ENCODE measurements around the gene GSTA1. TPM values are rescaled to one million over a fixed set of nuclear protein-coding genes. Genes with fewer than 3 reads are reported as not detected.
"Not testable (repeated sequence)": the region's sequence is repeated elsewhere in the genome, so short reads cannot be mapped to it uniquely, and the experiment has no call there.

Gene GSTA1
- total RNA-seq = 1 to 10 TPM; 6.8 to 8.1 TPM

DNA sequence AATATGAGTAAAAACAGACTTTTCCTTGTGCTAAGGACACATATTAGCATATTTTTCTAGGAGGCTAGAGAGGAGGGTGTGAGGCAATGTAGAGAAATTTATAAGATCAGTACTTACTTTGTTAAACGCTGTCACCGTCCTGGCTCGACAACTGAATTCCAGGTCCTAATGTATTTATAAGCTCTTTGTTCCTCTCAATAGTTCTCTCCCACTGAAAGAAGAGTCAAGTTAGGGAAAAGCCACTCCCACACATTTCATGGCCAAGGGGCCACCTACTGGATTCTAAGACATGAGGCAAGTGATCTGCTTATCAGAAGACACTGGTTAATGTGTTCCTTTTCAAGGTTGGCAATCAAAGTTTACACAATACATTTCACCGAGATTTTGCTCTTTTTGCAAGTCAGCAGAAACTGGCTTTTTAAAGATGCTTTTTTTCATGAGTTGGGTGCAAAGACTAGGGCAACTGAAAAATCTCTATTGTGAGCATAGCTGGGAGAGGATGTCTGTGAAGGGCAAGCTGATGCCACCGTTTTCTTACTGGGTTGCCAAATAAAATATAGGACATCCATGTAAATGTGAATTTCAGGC, at the start of gene GSTA1:
GSTA1 (minus strand) TSS at position 149 of the 588 bp plus-strand sequence. CDS start 4,549 bp downstream, outside the sequence.
- H3K36me3 ChIP-seq; H3K9me3 ChIP-seq; H3K9ac ChIP-seq (ENCODE audit: low read depth in 2 of 2, low read length in 2 of 2); H3K4me1 ChIP-seq; H3K4me3 ChIP-seq; H3K27ac ChIP-seq; intact Hi-C loops (cut with DNase I); H3K27me3 ChIP-seq; DNase-seq: not testable (repeated sequence)

DNA sequence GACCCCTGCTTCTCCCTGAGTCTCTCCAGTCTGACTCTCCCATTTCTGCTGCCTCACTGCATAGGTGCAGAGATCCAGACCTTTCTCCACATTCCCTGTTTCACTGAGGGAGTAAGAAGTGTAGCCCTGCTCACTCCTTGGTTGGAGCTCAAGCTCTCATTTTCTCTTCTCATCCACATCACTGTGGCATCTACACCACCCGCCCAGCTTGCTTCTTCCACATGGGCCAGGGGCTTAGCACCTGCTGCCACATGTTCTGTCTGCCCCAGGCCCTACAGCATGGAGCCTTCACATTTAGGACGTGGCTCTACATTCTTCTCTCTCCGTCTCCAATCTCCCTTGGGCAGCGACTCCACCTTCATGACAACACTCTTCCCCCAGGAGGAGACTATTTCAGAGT, 45.5 kb upstream of the GSTA1 start:
- Histone ChIP-seq H3K36me3 (no peaks in the 10 kb centered on the region), H3K4me1 (no peaks in the 10 kb centered on the region), H3K9ac (ENCODE audit: low read depth in 2 of 2, low read length in 2 of 2) (no peak overlapping the region), H3K27ac (no peak overlapping the region), H3K4me3 (no peak overlapping the region), H3K27me3 (no peaks in the 10 kb centered on the region), H3K9me3 (no peaks in the 10 kb centered on the region)
- intact Hi-C loops (cut with DNase I) = no loop called here
- DNase-seq = no peak
- TF ChIP-seq CTCF (IDR thresholded peaks at IDR 0.05) = no peak

GRCh38 chr6:52846002-52846401, 42.4 kb upstream of the GSTA1 start:
- Histone ChIP-seq H3K9me3 (no peaks in the 10 kb centered on the region), H3K36me3 (no peaks in the 10 kb centered on the region), H3K4me1 (no peaks in the 10 kb centered on the region), H3K27ac (no peak overlapping the region), H3K9ac (ENCODE audit: low read depth in 2 of 2, low read length in 2 of 2) (no peak overlapping the region), H3K27me3 (no peaks in the 10 kb centered on the region), H3K4me3 (no peak overlapping the region)
- TF ChIP-seq CTCF (IDR thresholded peaks at IDR 0.05) = no peak
- intact Hi-C loops (cut with DNase I) = no loop called here
- no peak for DNase-seq

GRCh38 chr6:52843605-52844004, 40.0 kb upstream of the GSTA1 start:
- intact Hi-C loops (cut with DNase I) = no loop called here
- no peak for TF ChIP-seq CTCF (IDR thresholded peaks at IDR 0.05)

GRCh38 chr6:52840763-52841585, 37.4 kb upstream of the GSTA1 start, which contains the start of gene GSTA5:
GSTA5 (minus strand) TSS chr6:52840813.
- intact Hi-C loops (cut with DNase I) = no loop called here
- Histone ChIP-seq H3K9me3 (no peaks in the 10 kb centered on the region), H3K9ac (ENCODE audit: low read depth in 2 of 2, low read length in 2 of 2) (no peak within 1 kb of the TSS), H3K27me3 (no peaks in the 10 kb centered on the region), H3K27ac (no peak within 1 kb of the TSS), H3K36me3 (no peaks in the 10 kb centered on the region), H3K4me1 (no peaks in the 10 kb centered on the region), H3K4me3 (no peak within 1 kb of the TSS)
- no peak for TF ChIP-seq CTCF (IDR thresholded peaks at IDR 0.05)
- no peak for DNase-seq

More at GRCh38 chr6:52843605-52844004, 40.0 kb upstream of the GSTA1 start:
- Histone ChIP-seq H3K27me3 (no peaks in the 10 kb centered on the region), H3K27ac (no peak overlapping the region), H3K9me3 (no peaks in the 10 kb centered on the region), H3K4me1 (no peaks in the 10 kb centered on the region), H3K4me3 (no peak overlapping the region), H3K36me3 (no peaks in the 10 kb centered on the region), H3K9ac (ENCODE audit: low read depth in 2 of 2, low read length in 2 of 2) (no peak overlapping the region)
- no peak for DNase-seq
